Uterus (tissue), 2 donors: ENCODE results near the gene S100P.
"Not testable (repeated sequence)": the region's sequence is repeated elsewhere in the genome, so short reads cannot be mapped to it uniquely, and the experiment has no call there.

Experiments used
- CTCF ChIP-seq, 4 experiments: fragments of 200-600 bp in 2 of 4; fragments of 450-650 bp in 2 of 4; sonication (generic) in 2 of 4; IDR thresholded peaks; one replicate each; pipeline ENCODE4 v1.5.1; 2016 to 2019; ENCODE audit warnings: antibody characterized with exemption in 4 of 4, mild to moderate bottlenecking in 2 of 4, moderate library complexity in 1 of 4
- POLR2A ChIP-seq, 2 donors: fragments of 450-650 bp; IDR thresholded peaks; one replicate each; pipeline ENCODE4 v1.6.1; 2016; ENCODE audit warnings: antibody characterized with exemption in 2 of 2, mild to moderate bottlenecking in 1 of 2, moderate library complexity in 1 of 2

GRCh38 chr4:6725427-6725961, 31.8 kb downstream of the S100P start:
- not testable (repeated sequence) for TF ChIP-seq CTCF, POLR2A (IDR thresholded peaks at IDR 0.05)
